Colonic mucosa (tissue), 4 donors: ENCODE measurements around the gene RIPOR2. TPM values are rescaled to one million over a fixed set of nuclear protein-coding genes. Genes with fewer than 3 reads are reported as not detected.

ENCODE experiments used
- DNase-seq: peaks from one replicate; pipeline ENCODE4 v3.0.0-alpha.2; 2020
- H3K27ac ChIP-seq: fragments of 200-600 bp; one replicate; pipeline ENCODE4 v1.8.0; 2021
- H3K27me3 ChIP-seq: fragments of 200-600 bp; one replicate; pipeline ENCODE4 v1.8.0; 2021
- H3K36me3 ChIP-seq: fragments of 200-600 bp; one replicate; pipeline ENCODE4 v1.8.0; 2021
- H3K4me1 ChIP-seq: fragments of 200-600 bp; one replicate; pipeline ENCODE4 v1.8.0; 2021; ENCODE audit warnings: mild to moderate bottlenecking
- H3K4me3 ChIP-seq: fragments of 200-600 bp; one replicate; pipeline ENCODE4 v1.8.0; 2021
- H3K9ac ChIP-seq, 2 donors: one replicate each; pipeline ENCODE4 v1.7.0; 2013; ENCODE audit warnings: control low read depth in 2 of 2, low read depth in 2 of 2, low read length in 2 of 2
- H3K9me3 ChIP-seq: fragments of 200-600 bp; one replicate; pipeline ENCODE4 v1.8.0; 2021
- CTCF ChIP-seq: fragments of 200-600 bp; IDR thresholded peaks from one replicate; pipeline ENCODE4 v1.8.0; 2022; ENCODE audit warnings: antibody characterized with exemption, mild to moderate bottlenecking
- intact Hi-C: fragments of 100-400 bp; cut with DNase I; formaldehyde crosslinking; loops from one replicate; pipeline ENCODE4 v1.14.1; 2022
- total RNA-seq, 2 donors: library from RNA; stranded (reverse); fragmentation: NEBNext Ultra II Directional in 1 of 2; extraction: Animal tissue kit (Norgen Biotek cat#: 25700) in 1 of 2; gene quantifications; one replicate each; pipeline ENCODE4 v1.2.1, GENCODE V29; 2021
- donor health status: healthy.
- donor health status: DM: no; HTN: no; CAD: no.
- donor health status: DM: no; HTN: no; CAD: no.

RIPOR2 gene
- total RNA-seq, 2 donors from 2014 or later = 1.8 to 2.0 TPM

DNA sequence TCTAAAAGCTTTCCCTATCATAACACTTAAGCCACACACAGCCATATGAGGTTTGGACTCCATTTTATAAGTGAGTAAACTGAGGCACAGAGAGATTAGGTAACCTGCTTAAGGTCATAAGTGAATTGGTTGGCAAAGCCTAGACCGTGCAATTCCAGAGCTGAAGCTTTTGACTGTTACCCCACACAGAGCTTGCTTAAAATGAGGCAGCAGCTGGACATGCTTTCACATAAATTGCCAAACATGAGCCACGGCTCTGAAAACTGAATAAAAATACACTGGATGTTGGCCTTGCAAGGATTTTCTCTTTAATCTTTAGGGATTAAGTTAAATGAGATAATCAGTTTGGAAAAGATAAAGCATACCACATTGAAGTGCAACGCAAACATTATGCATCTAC, 2.5 kb downstream of the RIPOR2 start:
- H3K27me3 ChIP-seq = no peaks in the 10 kb centered on the region
- H3K9me3 ChIP-seq = no peaks in the 10 kb centered on the region
- H3K4me3 ChIP-seq = no peak overlapping the region
- H3K4me1 ChIP-seq = no peaks in the 10 kb centered on the region
- no peaks in the 10 kb centered on the region for H3K36me3 ChIP-seq
- TF ChIP-seq CTCF = no peak
- H3K27ac ChIP-seq = no peak overlapping the region
- DNase-seq = no peak
- intact Hi-C loops = loop anchor here (10.0 kb wide), 1 partner anchor 62 kb away; no protein-coding TSS in a partner anchor
- H3K9ac ChIP-seq = no peak overlapping the region

- no peak for TF ChIP-seq CTCF
- no peak overlapping the region for H3K27ac ChIP-seq
- intact Hi-C loops = loop anchor here (10.0 kb wide), 1 partner anchor 62 kb away; no protein-coding TSS in a partner anchor
- DNase-seq = no peak
- no peaks in the 10 kb centered on the region for H3K27me3 ChIP-seq
- H3K4me3 ChIP-seq = no peak overlapping the region
- H3K4me1 ChIP-seq = no peaks in the 10 kb centered on the region
- H3K36me3 ChIP-seq = no peaks in the 10 kb centered on the region
- H3K9me3 ChIP-seq = no peaks in the 10 kb centered on the region
- no peak overlapping the region for H3K9ac ChIP-seq
Observed at GRCh38 chr6:24932832-24933231, 2.9 kb downstream of the RIPOR2 start.

DNA sequence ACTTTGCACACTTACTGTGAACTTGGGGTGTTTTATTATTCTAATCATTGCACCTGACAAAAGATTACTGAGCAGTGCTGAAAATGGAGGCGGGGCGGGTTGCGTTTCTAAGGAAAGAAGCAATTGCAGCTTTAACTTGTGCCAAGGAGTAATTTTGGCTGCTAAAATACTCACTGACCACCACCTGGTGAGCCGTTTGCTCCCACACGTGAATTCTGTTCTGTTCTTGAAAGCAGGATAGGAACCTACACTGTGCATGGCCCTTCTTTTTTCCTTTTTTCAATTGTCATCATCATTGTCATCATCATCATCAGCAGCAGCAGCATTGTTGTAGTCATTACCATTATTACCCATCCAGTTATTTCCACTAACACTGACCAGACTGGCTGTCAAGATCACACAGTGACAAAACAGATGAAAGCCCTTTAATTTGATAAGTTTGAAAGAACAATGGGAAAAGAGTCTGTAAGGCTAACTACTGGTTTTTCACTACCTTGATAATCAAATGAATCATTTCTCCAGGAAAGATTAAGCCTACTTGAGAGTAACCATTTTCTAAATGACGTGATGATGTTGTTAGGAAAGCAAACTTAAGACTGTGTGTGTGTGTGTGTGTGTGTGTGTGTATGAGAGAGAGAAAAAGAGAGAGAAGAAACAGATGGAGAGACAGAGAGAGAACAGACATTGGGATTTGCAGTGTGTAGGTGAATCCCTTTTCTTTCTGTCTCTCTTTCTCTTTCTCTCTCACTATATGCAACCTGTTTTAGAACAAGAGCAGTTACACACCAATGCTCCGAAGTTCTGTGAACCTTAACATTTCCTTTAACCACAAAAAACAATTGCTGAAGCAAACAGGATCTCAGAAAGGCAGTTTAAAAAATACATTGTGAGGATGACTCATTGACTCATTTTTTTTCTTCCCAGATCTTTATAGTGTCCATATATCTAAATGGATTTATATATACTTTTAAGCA, 3.8 kb downstream of the RIPOR2 start:
- intact Hi-C loops = loop anchor here (10.0 kb wide), 1 partner anchor 63 kb away; no protein-coding TSS in a partner anchor
- Histone ChIP-seq H3K27me3 (no peaks in the 10 kb centered on the region), H3K9ac (no peak overlapping the region), H3K4me1 (no peaks in the 10 kb centered on the region), H3K9me3 (no peaks in the 10 kb centered on the region), H3K27ac (no peak overlapping the region), H3K4me3 (no peak overlapping the region), H3K36me3 (no peaks in the 10 kb centered on the region)
- DNase-seq = no peak
- TF ChIP-seq CTCF = no peak

GRCh38 chr6:24931296-24931695, 4.5 kb downstream of the RIPOR2 start:
- H3K4me1 ChIP-seq = no peaks in the 10 kb centered on the region
- no peak overlapping the region for H3K4me3 ChIP-seq
- intact Hi-C loops = loop anchor here (10.0 kb wide), 1 partner anchor 64 kb away; no protein-coding TSS in a partner anchor
- DNase-seq = no peak
- no peaks in the 10 kb centered on the region for H3K27me3 ChIP-seq
- TF ChIP-seq CTCF = no peak
- no peak overlapping the region for H3K27ac ChIP-seq
- no peak overlapping the region for H3K9ac ChIP-seq
- H3K9me3 ChIP-seq = no peaks in the 10 kb centered on the region
- H3K36me3 ChIP-seq = no peaks in the 10 kb centered on the region

DNA sequence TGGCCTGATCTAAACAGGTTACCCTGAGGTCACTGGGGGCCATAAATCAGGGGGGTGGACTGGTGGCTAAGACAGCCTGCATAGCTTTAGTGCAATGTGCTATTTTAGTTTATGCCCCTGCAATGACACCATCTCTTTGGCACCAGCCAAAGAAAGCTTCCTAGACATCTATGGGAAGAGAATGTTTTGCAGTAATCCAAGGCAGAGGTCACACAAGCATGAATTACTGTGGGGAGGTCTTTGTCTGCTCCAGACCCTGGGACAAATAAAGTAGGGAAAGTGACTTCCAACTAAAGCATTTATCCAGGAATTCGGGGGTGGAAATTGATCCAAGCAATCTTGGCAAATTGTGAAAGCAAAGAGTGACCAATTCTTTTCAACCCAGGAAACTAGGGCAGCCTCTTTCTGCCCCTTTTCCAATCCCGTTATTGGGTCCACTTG, 5.3 kb downstream of the RIPOR2 start:
- no peak for DNase-seq
- no peak for TF ChIP-seq CTCF
- H3K4me1 ChIP-seq = no peaks in the 10 kb centered on the region
- H3K9ac ChIP-seq = no peak overlapping the region
- no peak overlapping the region for H3K4me3 ChIP-seq
- intact Hi-C loops = loop anchor here (10.0 kb wide), 1 partner anchor 64 kb away; no protein-coding TSS in a partner anchor
- H3K36me3 ChIP-seq = no peaks in the 10 kb centered on the region
- H3K9me3 ChIP-seq = no peaks in the 10 kb centered on the region
- no peak overlapping the region for H3K27ac ChIP-seq
- H3K27me3 ChIP-seq = no peaks in the 10 kb centered on the region
